OCI-LY1 (cell line): ENCODE results near the gene MED13L.
A peak's percentile ranks its signal among the peaks of the same experiment; 100 is the strongest.

ENCODE experiments used
- H2AFZ ChIP-seq: fragments of 200-600 bp; sonication (generic), shearing (Covaris generic); 2 replicates; pipeline ENCODE4 v1.6.0; 2014; ENCODE audit warnings: antibody characterized with exemption, mild to moderate bottlenecking, low read length
- H3F3A ChIP-seq: fragments of 200-600 bp; sonication (generic), shearing (Covaris generic); 2 replicates; pipeline ENCODE4 v1.6.0; 2014; ENCODE audit warnings: mild to moderate bottlenecking, antibody characterized with exemption, low read length, moderate library complexity; ENCODE audit not compliant: insufficient read depth
- H3K27ac ChIP-seq: fragments of 200-600 bp; sonication (generic); 2 replicates; pipeline ENCODE4 v1.5.1; 2014; ENCODE audit warnings: low read length, mixed run types, mild to moderate bottlenecking, low read depth; ENCODE audit not compliant: poor library complexity, severe bottlenecking
- H3K27me3 ChIP-seq: fragments of 200-600 bp; sonication (generic); 2 replicates; pipeline ENCODE4 v1.6.0; 2014; ENCODE audit warnings: antibody characterized with exemption, mild to moderate bottlenecking, low read length, moderate library complexity; ENCODE audit not compliant: insufficient read depth
- H3K36me3 ChIP-seq: fragments of 200-600 bp; sonication (generic); 2 replicates; pipeline ENCODE4 v1.6.1; 2014; ENCODE audit warnings: mild to moderate bottlenecking, antibody characterized with exemption, low read length, moderate library complexity, mixed read lengths; ENCODE audit not compliant: insufficient read depth
- H3K4me1 ChIP-seq: fragments of 200-600 bp; sonication (generic); 2 replicates; pipeline ENCODE4 v1.5.1; 2014; ENCODE audit warnings: mild to moderate bottlenecking, low read length, moderate library complexity; ENCODE audit not compliant: insufficient read depth, severe bottlenecking
- H3K4me2 ChIP-seq: fragments of 200-600 bp; sonication (generic), shearing (Covaris generic); 2 replicates; pipeline ENCODE4 v1.6.1; 2014; ENCODE audit warnings: low read length
- H3K4me3 ChIP-seq: fragments of 200-600 bp; sonication (generic); 2 replicates; pipeline ENCODE4 v1.5.1; 2014; ENCODE audit warnings: low read length, low read depth, mild to moderate bottlenecking, mixed read lengths; ENCODE audit not compliant: poor library complexity, severe bottlenecking
- H3K79me2 ChIP-seq: fragments of 200-600 bp; shearing (Covaris generic); 2 replicates; pipeline ENCODE4 v1.6.1; 2016; ENCODE audit warnings: mixed run types, low read length, mixed read lengths; ENCODE audit not compliant: insufficient read depth
- H3K9ac ChIP-seq: fragments of 200-600 bp; sonication (generic), shearing (Covaris generic); 2 replicates; pipeline ENCODE4 v1.6.1; 2014; ENCODE audit warnings: mild to moderate bottlenecking, low read length, mixed read lengths
- H3K9me2 ChIP-seq: fragments of 200-600 bp; sonication (generic), shearing (Covaris generic); 2 replicates; pipeline ENCODE4 v1.6.1; 2014; ENCODE audit warnings: low read depth, mild to moderate bottlenecking, low read length, mixed read lengths
- H3K9me3 ChIP-seq: fragments of 200-600 bp; shearing (Covaris generic); 2 replicates; pipeline ENCODE4 v1.6.1; 2014; ENCODE audit warnings: low read length, mixed read lengths
- H4K20me1 ChIP-seq: fragments of 200-600 bp; sonication (generic), shearing (Covaris generic); 2 replicates; pipeline ENCODE4 v1.6.0; 2016; ENCODE audit warnings: mild to moderate bottlenecking, low read length; ENCODE audit not compliant: insufficient read depth
- CTCF ChIP-seq: fragments of 200-600 bp; sonication (generic), shearing (Covaris generic); IDR thresholded peaks from 2 replicates; pipeline ENCODE4 v1.5.1; 2017; ENCODE audit warnings: mild to moderate bottlenecking, antibody characterized with exemption, low read length, moderate library complexity, mixed read lengths
- EZH2 ChIP-seq: fragments of 200-600 bp; sonication (generic), shearing (Covaris generic); IDR thresholded peaks from 2 replicates; pipeline ENCODE4 v1.8.0; 2017; ENCODE audit warnings: borderline replicate concordance, mixed run types, mild to moderate bottlenecking, antibody characterized with exemption, low read length, moderate library complexity, mixed read lengths

The MED13L gene

GRCh38 chr12:115984616-115985015 lies 292.9 kb downstream of the MED13L start:
- Histone ChIP-seq H2AFZ (no peak overlapping the region), H3K27me3 (no peaks in the 10 kb centered on the region), H3K9me2 (no peaks in the 10 kb centered on the region), H3K36me3 (peaks cover 8% of the 10 kb centered on the region; the same call in 1 of the 2 replicates), H3K4me3 (no peak overlapping the region), H3K79me2 (no peaks in the 10 kb centered on the region), H4K20me1 (no peaks in the 10 kb centered on the region), H3K27ac (no peak overlapping the region), H3K9me3 (no peaks in the 10 kb centered on the region), H3K9ac (no peak overlapping the region), H3K4me1 (peaks cover 12% of the 10 kb centered on the region), H3F3A (no peaks in the 10 kb centered on the region), H3K4me2 (no peak overlapping the region)
- TF ChIP-seq EZH2 (no peak), CTCF (no peak)

DNA sequence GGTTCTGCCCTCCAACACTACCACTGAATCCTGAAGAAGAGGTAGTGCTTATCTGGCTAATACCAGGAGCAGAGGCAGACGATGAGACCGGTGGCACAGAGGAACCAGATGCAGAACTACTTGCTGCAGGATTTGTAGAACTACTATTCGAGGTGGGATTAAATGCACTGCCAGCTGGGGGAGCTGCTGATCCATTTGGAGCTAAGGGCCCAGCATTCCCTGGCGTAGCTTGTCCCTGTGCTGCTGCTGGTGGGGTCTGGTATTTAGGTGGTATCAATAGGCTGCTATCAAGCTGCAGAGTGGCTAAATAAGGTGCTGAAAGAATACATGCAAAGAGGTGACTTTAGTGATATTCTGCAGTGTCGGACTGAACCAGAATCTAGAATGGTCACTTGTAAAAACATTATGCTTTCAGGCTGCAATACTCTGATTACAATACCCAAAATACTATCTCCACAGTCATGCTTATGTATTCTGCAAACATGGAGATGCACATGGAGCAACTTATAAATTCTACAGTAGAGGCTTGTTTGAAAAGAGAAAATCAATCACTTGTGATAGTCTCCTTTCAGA lies 294.2 kb downstream of the MED13L start:
- no peaks in the 10 kb centered on the region for H4K20me1 ChIP-seq
- H3K27me3 ChIP-seq, result no peaks in the 10 kb centered on the region
- H3K9me2 ChIP-seq, result no peaks in the 10 kb centered on the region
- TF ChIP-seq CTCF (peak; percentile 62), EZH2 (no peak)
- H3K4me2 ChIP-seq, result no peak overlapping the region
- H3K9ac ChIP-seq, result no peak overlapping the region
- H3F3A ChIP-seq, result no peaks in the 10 kb centered on the region
- no peak overlapping the region for H3K4me3 ChIP-seq
- no peaks in the 10 kb centered on the region for H3K9me3 ChIP-seq
- H2AFZ ChIP-seq, result no peak overlapping the region
- peaks cover 2% of the 10 kb centered on the region for H3K4me1 ChIP-seq
- H3K79me2 ChIP-seq, result no peaks in the 10 kb centered on the region
- peaks cover 8% of the 10 kb centered on the region; the same call in 1 of the 2 replicates for H3K36me3 ChIP-seq
- no peak overlapping the region for H3K27ac ChIP-seq

- Histone ChIP-seq H3K27ac (no peak overlapping the region), H3F3A (no peaks in the 10 kb centered on the region), H2AFZ (no peak overlapping the region), H3K4me3 (no peak overlapping the region), H3K9me3 (no peaks in the 10 kb centered on the region), H4K20me1 (no peaks in the 10 kb centered on the region), H3K79me2 (no peaks in the 10 kb centered on the region), H3K27me3 (no peaks in the 10 kb centered on the region), H3K9me2 (no peaks in the 10 kb centered on the region), H3K4me1 (no peaks in the 10 kb centered on the region), H3K36me3 (no peaks in the 10 kb centered on the region; the same call in 1 of the 2 replicates), H3K4me2 (no peak overlapping the region), H3K9ac (no peak overlapping the region)
- TF ChIP-seq EZH2, result no peak
These were observed 297.2 kb downstream of the MED13L start for GRCh38 chr12:115980339-115980738.

DNA sequence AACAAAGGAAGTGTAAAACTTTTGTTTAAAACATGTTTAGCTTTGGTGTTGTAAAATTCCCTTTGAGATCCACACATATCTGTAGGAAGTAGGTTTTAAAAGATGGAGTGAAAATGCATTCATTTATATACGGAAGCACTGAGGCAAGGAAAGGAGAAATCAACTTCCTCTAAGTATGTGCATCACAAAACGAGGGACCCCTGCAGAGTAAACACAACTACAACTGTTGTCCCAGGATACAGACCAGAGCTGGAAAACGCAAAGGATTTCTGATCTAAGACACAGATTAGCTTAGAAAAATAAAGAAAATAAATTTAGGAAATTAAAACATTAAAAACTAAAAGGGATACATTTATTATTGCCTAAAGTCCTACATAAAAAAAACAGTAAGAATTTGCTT lies 297.6 kb downstream of the MED13L start:
- Histone ChIP-seq H3K4me1 (no peaks in the 10 kb centered on the region), H4K20me1 (no peaks in the 10 kb centered on the region), H3K9ac (no peak overlapping the region), H3F3A (no peaks in the 10 kb centered on the region), H3K4me3 (no peak overlapping the region), H3K9me2 (no peaks in the 10 kb centered on the region), H3K79me2 (no peaks in the 10 kb centered on the region), H3K4me2 (no peak overlapping the region), H3K9me3 (no peaks in the 10 kb centered on the region), H3K36me3 (no peaks in the 10 kb centered on the region; the same call in 1 of the 2 replicates), H3K27ac (no peak overlapping the region), H3K27me3 (no peaks in the 10 kb centered on the region), H2AFZ (no peak overlapping the region)
- TF ChIP-seq CTCF (no peak), EZH2 (no peak)
